ENCODE measurements around the gene UBE2D1.

Gene UBE2D1

DNA sequence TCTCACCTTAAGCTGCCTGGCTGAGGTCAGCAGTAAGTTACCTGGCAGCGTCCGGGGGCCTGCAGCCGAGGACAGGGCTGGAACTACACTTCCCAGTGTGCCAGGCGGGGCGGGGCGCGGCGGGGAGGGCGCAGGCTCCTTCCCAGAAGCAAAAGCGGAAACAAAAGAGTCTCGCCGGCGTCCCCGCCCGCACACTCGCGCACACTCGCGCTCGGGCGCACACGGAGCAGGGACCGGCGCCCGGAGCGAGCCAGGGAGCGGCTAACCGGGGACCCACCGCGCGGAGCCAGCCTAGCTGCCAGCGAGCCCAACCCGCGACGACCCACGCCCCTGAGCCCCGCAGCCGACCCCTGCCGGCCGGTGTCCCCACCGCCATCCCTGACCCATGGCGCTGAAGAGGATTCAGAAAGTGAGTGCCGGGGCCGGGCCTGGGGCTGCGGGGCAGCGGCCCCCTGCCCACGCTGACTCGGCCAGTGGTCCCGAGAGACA lies at the start of gene UBE2D1:
Gene UBE2D1 (plus strand): TSS at position 190 of the 489 bp plus-strand sequence. CDS start 196 bp downstream, at position 386.
- DNase-seq (ENCODE audit: low read depth), result peak; percentile 55

GRCh38 chr10:58291538-58292174 lies 43.1 kb upstream of the UBE2D1 start:
- no peak for DNase-seq (ENCODE audit: low read depth)

- DNase-seq (ENCODE audit: low read depth), result no peak
These were observed 40.8 kb upstream of the UBE2D1 start for GRCh38 chr10:58293989-58294388.

DNA sequence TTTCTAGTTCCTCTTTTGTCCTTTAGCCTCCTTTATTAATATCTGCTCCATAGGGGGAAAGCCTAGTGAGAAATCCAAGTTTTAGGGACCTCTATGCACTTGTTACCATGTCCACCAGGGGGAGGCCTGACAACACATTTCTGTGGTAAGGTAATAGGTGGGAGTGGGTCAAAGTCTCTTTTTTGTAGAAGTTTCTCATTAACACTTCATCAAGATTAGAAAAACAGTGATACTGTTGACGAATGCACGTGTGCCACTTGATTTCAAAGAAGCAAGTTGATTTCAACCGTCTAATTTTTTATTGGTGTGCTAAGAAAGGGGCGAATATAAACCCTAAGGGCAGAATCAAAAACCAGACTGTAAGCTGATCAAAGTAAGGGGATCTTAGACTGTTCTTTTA lies 35.2 kb upstream of the UBE2D1 start:
- peak; percentile 19 for DNase-seq (ENCODE audit: low read depth)

GRCh38 chr10:58300676-58301075 lies 34.1 kb upstream of the UBE2D1 start:
- DNase-seq (ENCODE audit: low read depth), result no peak

DNA sequence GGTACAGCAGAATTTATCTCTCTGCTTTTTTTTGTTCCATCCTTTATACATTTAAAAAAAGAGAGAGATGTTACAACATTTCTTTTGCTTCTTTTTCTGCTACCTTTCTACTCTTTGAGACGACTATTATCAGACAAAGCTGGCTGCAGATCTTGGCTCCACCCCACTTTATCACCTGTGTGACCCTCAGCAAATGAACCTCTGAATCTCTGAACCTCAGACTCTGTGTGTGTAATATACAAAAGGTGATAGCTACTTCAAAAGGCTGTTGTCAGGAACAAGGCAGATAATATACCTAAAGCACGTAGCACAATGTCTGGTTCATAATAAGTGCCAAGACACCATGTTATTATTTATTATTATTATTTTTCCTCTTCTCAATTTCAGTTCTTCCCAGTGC lies 32.6 kb upstream of the UBE2D1 start:
- DNase-seq (ENCODE audit: low read depth), result no peak

DNA sequence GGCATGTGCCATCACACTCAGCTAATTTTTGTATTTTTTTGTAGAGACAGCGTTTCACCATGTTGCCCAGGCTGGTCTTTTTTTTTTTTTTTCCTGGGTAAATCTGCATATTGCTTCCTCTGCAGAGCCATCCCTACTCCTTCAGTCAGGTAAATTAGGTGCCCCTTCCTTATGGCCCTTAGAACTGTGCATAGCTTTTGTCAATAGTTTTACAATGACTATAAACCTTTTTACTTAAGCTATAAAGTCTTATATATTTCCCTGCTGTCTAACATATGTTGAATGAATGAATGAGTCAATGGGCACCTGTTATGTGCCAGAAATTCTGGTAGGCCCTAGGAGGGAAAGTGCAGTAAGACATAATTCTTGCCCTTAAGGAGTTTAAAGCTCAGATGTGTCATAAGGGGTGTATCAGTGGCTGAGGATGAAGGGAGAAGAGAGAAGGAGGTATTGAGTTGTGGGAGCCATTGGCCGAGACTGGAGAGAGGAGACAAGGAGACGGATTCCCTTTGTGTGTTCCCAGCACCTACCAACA lies 30.6 kb upstream of the UBE2D1 start:
- DNase-seq (ENCODE audit: low read depth), result no peak

GRCh38 chr10:58305821-58306220 lies 29.0 kb upstream of the UBE2D1 start:
- DNase-seq (ENCODE audit: low read depth), result no peak

DNA sequence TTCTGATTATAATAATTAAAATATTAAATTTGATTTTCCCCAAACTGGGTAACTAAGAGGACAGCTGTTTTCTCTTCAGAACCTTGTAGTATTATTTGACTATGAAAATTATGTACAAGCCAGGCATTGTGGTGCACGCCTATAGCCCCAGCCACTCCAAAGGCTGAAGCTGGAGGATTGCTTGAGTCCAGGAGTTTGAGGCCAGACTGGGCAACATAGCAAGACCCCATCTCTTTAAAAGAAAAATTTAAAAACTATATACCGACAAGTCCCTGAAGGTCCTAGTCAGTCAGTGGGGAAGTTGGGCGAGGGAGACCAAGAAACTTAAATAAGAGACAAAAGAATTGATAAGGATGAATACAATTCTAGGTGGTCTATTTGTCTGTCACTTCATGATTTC lies 27.1 kb upstream of the UBE2D1 start:
- DNase-seq (ENCODE audit: low read depth), result no peak

DNA sequence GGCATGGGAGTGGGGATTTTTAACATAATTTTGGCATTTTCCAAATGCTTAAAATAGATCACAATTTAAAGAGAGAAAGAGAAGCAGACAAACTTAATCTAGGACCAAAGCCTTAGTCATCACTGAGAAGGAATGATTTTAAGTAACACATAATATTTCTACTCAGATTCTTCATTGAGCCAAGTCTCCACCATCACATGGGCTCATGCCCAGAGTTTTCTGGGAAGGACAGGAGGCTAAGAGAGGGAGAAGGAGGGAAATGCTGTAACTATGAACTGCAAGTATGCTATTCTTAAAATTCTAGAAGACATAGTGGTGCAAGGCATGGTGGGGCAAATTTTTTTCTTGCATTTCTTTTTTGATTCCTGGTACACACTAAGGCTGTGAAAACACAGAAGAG lies 23.8 kb upstream of the UBE2D1 start:
- DNase-seq (ENCODE audit: low read depth), result no peak

- no peak for DNase-seq (ENCODE audit: low read depth)
These were observed 17.9 kb upstream of the UBE2D1 start for GRCh38 chr10:58316874-58317273.

GRCh38 chr10:58318346-58318745 lies 16.5 kb upstream of the UBE2D1 start:
- no peak for DNase-seq (ENCODE audit: low read depth)

GRCh38 chr10:58319599-58319998 lies 15.2 kb upstream of the UBE2D1 start:
- no peak for DNase-seq (ENCODE audit: low read depth)

DNA sequence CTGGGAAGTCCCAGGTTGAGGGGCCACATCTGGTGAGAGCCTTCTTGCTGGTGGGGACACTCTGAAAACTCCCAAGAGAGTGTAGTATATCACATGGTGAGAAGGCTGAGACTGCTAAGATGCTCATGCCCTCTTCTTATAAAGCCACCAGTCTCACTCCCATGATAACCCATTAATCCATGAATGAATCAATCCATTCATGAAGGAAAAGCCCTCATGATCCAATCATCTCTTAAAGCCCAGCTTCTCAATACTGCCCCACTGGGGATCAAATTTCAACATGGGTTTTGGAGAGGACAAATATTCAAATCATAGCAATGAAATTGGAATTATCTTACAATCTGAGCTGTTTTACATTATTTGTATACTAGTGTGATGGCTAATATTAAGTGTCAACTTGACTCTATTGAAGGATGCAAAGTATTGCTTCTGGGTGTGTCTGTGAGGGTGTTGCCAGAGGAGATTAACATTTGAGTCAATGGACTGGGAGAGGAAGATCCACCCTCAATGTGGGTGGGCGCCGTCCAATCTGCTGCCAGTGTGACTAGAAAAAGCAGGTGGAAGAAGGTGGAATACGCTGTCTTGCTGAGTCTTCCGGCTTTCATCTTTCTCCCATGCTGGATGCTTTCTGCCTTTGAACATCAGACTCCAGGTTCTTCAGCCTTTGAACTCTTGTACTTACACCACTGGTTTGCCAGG lies 14.3 kb upstream of the UBE2D1 start:
- DNase-seq (ENCODE audit: low read depth), result no peak

DNA sequence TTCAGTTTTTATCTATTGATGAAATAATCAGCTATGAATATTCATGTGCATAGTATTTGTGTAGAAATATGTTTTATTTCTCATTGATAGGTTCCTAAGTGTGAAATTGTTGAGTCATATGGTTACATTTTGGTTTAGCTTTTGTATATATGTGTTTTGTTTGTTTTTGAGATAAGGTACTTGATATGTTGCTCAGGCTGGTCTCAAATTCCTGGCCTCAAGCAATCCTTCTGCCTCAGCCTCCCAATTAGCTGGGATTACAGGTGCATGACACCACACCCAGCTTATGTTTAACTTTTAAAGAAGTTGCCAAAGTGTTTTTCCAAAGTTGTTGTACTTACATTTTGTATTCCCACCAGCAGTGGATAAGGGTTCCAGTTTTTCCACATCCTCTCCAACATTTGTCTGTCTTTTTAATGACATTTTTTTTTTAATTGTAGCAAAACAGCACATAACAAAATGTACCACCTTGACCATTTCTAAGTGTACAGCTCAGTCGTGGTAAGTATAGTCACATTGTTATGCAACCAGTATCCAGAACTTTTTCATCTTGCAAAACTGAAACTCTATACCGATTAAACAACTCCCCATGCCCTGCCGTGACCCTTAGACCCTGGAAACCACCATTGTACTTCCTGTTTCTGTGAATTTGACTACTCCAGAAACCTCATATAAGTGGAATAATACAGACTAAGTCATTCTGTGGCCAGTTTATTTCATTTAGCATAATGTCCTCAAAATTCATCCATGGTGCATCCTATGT lies 12.6 kb upstream of the UBE2D1 start:
- DNase-seq (ENCODE audit: low read depth), result no peak

DNA sequence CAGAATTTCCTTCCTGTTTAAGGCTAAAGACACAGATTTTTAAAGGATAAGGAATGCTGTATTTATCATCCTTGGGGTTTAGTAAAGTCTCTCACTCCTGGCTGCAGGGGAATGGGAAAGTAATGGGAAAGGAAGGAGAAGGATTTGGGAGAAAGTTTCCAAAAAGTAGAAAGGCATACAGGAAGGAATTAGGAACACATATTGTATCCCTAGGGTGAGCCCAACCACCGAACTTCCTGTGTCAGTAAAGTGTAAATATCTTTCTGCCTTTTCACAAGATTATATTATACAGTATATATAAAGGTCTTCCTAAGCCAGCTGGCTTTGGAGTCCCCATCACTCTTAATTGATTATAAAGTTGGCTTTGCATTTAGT lies 12.0 kb upstream of the UBE2D1 start:
- DNase-seq (ENCODE audit: low read depth), result no peak

- DNase-seq (ENCODE audit: low read depth), result no peak
These were observed 7.8 kb upstream of the UBE2D1 start for GRCh38 chr10:58326967-58327381.

- no peak for DNase-seq (ENCODE audit: low read depth)
These were observed 6.6 kb upstream of the UBE2D1 start for GRCh38 chr10:58328233-58328632.

GRCh38 chr10:58330431-58330830 lies 4.4 kb upstream of the UBE2D1 start:
- DNase-seq (ENCODE audit: low read depth), result no peak

GRCh38 chr10:58331646-58332045 lies 3.2 kb upstream of the UBE2D1 start:
- DNase-seq (ENCODE audit: low read depth), result no peak

DNA sequence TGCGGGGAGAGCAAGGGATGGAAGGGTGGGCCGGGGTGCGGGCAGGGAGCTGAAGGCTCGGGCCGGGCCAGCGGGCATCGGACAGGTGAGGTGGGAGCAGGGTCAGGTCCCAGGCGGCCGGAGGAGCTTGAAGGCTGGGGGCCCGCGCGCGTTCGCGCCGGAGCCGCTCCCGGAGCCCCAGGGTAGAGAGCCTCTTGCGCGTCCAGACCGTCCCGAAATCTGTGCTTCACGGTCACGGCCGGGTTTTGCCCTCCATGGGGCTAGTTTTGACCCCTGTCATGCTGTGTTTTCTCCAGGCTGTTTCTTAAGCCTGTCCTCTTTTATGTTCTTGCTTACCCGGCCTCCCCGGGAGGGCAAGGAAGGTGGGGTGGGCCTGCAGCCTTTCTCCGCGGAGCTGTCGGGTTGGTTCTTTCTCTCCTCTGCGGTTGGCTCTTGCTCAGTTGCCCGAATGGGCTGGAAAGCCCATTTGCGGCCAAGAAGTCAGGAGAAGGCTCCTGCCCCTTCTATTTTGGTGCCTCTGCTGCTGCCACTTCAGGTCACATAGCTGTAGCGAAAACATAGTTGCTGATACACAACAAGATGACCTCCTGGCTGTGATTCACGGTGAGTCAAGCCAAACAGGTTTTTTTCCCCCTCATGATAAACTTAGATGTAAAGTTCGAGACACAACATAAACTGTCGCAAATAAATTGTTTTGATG lies 650 bp downstream of the UBE2D1 start:
- no peak for DNase-seq (ENCODE audit: low read depth)

DNA sequence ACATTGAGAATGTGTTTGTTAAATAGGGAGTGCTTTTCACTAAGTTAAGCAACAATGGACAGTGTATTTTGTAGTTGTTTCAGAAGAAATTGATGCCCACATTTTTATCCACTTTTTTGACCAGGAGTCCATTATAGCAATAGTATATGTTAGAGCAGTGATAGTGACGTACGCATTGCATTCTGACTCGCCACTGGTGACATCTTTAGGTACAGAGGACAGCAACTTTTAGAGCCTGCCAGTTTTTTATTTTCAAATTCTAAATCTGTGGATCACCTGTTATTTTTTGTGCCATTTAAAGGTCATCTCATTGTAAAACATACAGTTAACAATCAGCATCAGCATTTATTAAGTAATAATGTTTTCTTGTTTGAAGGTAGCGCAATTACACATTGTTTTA lies 1.4 kb downstream of the UBE2D1 start:
- no peak for DNase-seq (ENCODE audit: low read depth)
